HG03354 (cell line): ENCODE results near the gene WDR91.
"Not testable (repeated sequence)": the region's sequence is repeated elsewhere in the genome, so short reads cannot be mapped to it uniquely, and the experiment has no call there.

ENCODE experiments used
- ATAC-seq: cut with Tn5 transposase; IDR thresholded peaks from one replicate; pipeline ENCODE4 v1.9.1; 2021; ENCODE audit warnings: mild to moderate bottlenecking; ENCODE audit not compliant: unreplicated experiment, poor library complexity, severe bottlenecking

The WDR91 gene

DNA sequence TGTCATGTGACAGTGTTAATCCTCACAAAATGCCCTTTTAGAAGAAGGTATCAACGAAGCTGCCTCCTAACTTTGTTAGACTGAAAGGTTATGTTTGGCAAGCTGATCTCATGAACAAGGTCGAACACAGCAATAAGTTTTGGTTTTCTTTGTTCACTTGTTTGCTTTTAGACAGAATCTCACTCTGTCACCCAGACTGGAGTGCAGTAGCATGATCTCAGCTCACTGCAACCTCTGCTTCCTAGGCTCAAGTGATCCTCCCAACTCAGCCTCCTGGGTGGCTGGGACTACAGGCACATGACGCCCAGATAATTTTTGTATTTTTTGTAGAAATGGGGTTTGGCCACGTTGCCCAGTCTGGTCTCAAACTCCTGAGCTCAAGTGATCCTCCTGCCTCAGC is 23.4 kb upstream of the WDR91 start:
- ATAC-seq, result no peak

DNA sequence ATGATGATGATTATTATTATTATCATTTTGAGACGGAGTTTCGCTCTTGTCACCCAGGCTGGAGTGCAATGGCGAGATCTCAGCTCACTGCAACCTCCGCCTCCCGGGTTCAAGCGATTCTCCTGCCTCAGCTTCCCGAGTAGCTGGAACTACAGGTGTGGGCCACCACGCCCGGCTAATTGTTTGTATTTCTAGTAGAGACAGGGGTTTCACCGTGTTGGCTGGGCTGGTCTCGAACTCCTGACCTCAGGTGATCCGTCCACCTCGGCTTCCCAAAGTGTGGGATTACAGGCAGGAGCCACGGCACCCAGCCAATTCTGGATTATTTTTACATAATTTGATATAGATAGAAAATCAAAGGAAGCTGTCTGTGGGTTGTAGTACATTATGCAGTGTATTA is 22.8 kb upstream of the WDR91 start:
- not testable (repeated sequence) for ATAC-seq

DNA sequence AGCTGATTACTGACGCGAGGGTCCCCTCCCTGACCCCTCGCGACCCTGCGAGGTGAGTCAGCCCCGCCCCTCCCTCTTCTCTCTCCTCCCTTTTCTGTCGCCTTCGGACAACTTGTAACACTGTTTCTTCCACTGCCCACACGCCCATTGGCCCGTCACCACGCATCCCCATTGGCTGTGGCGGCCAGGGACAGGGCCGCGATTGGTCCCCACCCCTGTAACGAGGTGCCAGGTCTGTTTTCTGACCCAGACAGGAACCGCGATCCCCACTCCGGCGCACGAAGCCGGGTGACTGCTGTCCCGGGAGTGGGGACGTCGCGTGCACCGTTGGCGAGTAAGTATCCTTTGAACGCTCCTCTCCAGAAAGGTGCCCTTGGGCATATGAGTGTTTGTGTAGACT is 22.2 kb upstream of the WDR91 start, which contains the start of gene STRA8:
TSS of gene STRA8 (plus strand) at position 269 of the 400 bp plus-strand sequence. CDS start 6,687 bp downstream, outside the sequence.
- no peak for ATAC-seq

DNA sequence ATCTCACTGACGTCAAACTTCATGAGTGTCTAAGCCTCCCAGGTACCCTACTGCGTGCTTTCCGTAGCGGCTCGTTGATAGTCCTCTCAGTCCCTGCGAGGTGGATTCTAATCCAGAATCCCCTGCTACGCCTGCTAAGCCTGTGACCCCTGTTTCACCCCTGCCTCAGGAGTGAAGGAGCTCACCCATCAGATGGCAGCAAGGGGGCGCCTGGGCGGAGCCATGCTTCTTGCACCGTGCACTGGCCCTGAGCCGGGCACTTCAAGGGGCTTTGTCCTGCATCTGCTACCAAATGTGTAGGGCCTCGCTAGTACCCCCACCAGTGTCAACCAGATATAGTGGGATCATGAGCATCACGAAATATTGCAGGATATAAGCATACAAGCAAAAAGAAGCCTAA is 21.4 kb upstream of the WDR91 start:
- ATAC-seq, result no peak

DNA sequence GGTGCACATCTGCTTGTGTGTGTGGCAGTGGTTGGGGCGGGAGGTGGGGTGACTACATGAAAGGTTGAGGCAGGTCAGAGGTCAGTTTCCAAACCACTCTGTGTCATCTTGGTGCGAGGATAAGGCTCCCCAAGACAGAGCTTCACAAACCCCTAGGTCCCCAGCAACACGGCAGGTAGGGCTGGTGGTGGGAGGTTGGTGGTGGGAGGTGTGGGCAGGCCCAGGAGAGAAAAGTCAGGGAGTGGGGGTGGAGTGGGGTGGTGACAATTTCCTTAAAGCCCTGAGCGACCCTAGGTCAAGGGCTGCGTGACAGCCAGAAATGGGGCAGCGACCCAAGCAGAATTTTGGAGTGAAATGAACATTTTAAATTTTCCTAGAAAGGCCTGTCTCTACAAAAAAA is 20.8 kb upstream of the WDR91 start:
- no peak for ATAC-seq

DNA sequence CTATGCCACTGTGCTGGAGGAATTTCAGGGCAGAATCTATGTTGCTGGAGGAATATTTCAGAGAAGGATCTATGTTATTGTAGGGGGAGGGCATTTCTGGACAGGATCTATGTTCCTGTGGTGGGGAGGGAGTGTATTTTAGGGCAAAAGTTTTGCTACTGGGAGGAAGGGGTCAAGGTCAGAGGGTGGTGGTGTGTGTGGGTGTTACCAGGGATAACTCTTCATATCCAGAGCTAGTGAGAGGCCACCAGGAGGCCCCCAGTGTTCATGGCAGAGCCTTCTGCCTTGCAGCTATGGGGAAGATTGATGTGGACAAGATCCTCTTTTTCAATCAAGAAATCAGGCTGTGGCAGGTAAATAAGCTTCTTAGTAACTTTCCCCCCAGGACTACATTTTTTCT is 20.4 kb upstream of the WDR91 start:
- no peak for ATAC-seq

DNA sequence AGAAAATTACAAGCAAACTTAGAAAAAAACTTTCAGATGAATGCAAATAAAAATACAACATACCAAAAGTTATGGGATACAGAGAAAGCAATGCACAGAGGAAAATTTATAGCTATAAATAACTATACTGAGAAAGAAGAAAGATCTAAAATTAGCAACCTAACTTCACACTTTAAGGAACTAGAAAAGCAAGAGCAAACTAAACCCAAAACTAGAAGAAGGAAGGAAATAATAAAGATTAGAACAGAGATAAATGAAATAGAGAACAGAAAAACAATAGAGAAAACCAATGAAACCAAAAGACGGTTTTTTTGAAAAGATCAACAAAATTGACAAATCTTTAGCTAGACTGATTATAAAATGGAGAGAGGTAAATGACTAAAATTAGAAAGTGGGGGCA is 12.7 kb upstream of the WDR91 start:
- no peak for ATAC-seq

DNA sequence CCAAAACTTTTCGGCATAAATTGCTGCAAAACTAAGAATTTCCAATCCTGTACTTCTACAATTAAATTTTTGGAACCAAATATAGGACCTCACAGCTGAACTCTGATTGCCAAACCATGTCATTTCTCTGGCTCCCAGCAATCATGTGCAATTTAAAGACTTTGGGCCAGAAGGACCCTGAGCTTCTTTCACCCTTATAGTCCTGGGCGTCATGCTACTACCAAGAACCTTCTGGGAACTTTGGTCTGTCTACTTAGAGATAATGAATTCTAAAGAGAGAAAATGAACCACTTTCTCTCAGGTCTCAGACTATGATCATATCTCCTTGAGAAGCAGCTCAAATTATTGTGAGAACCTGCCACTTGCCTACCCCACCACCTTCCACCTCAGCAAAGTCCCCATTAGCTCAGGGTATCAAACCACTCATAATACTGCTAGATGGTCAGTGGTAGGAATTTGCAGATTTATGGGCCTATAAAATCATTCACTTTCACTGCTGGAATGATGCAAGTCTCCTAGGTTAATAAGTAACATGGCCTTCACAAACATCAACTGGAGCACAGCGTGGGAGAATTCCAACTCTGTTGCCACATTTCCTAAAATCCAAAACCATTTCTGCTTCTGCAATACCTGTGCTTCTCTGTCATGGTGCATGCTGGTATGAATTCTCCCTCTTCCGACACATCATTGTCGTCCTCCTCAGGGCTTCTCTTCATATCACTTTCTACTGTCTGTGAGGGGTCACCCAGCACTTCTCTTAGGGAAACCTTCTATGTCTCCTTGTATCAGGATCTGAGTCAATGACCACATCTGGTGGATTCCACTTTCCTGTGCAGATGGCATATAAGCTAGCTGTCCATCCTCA is 6.6 kb upstream of the WDR91 start:
- ATAC-seq, result no peak

DNA sequence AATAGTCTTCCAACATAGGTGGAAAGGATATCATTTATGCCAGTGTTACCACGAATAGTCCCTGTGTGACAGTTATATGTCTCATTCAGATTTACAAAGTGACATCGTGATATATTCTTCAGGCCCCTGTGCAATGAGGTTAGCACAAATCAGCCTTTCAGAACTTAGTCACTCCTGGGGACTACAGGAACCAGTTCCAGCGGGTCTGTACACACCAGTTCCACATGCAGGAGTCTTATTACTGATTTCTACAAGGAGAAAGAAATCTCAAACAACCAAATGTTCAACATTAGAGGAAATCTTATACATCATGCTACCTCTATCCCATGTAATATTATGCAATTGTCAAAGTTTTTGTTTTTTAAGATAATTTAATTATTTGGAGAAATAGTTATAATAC is 4.4 kb upstream of the WDR91 start:
- no peak for ATAC-seq

DNA sequence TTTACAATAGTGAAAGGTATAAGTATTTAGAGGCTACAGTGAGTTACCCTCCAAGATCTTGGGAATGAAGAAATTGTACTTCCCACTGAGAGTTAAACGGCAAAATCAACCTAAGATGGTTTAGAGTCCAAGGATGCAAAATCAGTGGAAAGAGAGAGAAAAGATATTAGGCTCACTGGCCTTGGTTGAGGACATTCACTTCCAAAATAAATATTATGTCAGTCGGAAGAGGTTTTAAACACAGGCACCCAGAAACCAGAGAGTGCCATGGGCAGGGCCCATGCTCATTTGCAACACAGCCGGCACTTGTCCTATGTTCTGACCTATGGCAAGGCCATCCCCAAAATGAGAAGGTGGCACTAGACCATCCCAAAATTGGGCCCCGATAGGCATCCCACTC is 3.9 kb upstream of the WDR91 start:
- no peak for ATAC-seq

DNA sequence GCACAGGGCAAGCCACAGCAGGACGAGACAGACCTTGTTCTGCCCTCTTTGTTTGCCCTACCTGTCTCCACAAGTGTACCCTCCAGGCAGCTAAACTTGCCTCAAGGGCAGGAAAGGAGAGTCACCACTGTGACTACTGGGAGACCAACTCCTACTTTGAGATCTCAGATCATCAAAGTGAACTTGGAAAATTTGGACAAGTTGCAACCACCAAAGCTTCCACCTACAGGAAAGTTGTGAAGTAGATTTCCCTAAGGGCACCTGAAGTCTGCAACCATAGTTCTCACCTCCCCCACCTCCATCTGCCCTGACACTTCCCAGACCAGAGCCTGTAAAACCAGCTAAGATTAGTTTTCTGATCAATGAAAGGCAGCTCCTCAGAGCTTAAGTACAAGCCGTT is 2.5 kb upstream of the WDR91 start:
- no peak for ATAC-seq

DNA sequence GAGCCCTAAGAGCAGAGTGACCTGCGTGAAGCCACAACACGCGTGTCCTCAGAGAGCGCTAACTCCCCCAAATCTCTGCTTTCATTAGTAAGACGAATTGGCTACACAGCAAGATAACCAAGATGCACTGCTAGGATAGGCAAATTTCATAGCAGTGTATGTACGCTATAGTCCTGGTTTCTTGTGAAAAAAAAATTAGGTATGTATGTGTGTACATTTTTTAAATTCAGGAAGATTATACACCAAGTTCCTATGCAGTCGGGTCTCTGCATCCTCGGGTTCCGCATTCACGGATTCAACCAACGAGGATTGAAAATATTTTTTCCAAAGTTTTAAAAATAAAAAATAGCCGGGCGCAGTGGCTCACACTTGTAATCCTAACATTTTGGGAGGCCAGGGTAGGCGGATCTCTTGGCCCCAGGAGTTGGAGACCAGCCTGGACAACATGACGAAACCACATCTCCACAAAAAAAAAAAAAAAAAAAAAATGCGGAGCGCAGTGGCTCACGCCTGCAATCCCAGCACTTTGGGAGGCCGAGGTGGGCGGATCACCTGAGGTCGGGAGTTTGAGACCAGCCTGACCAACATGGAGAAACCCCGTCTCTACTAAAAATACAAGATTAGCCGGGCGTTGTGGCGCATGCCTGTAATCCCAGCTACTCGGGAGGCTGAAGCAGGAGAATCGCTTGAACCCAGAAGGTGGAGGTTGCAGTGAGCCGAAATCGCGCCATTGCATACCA is 790 bp upstream of the WDR91 start:
- peak; percentile 37 for ATAC-seq

DNA sequence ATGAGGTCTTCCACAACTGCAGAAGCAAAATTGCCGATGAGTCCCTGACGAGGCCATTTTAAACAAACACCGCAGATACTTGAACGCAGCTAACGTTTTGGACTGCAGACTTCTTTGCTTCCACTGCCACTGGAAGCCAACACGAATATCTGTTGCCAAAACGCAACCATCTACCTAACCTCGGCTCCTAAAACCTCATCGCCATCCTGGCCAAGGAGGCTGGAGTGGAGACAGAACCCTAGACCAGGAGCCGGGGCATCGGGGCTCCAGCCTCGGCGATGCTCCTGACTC is 493 bp downstream of the WDR91 start:
- ATAC-seq, result no peak

DNA sequence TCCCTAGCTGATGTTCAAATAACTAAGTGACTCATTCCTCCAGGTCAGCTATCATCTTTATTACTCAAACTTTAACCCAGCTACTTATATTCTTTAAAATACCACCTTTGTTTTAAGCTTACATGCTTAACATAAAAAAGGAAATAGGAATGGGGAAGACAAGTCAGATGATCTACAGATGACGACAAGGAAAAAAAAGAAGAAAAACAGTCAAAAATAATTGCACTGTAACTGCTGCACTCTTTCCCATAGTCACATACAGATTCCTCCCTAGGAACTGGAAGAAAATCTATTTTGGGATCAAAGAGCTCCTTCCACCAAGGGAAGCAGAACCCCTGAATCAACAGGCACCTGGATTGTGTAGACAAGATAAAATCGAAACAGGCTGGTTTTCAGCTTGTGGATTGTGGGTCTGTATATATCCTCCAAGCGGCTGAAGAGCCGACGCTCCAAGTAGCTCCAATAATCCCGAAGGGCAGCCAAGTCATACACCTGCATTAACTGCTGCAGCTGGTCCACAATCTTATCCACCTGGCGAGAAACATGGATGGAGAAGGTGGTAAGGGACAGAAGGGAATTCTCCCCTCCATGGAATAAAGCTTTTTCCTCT is 2.0 kb downstream of the WDR91 start:
- ATAC-seq, result no peak

DNA sequence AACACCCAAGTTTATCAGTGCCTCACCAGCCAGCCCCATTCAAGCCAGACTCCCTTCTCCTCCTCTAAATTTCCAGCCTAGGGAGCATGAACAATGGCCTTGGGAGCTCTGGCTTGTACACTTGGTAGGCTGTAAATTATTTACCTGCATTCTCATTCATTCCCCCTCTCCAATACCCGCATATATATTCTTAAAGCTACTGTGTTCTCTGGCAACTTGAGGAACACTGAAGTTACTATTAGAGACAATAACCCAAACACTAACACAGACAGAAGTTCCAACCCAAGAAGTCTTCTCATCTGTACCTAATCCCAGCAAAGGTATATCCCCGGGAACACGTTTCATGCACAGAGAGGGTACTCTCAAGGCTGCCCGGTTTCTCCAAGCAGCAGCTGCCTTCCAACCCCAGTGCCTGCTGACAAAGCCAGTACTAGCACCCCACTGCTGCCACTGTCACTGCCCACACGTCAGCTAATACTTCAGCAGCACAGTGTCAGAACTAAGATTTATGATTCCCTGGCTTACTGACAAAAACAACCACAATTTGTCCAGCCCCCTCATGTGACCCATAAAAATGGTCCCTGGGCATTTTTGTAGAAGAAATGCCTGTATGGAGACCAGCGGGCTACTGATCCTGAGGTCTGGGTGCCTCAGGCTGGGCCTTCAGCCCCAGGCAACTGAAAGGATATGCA is 3.1 kb downstream of the WDR91 start:
- ATAC-seq, result no peak

DNA sequence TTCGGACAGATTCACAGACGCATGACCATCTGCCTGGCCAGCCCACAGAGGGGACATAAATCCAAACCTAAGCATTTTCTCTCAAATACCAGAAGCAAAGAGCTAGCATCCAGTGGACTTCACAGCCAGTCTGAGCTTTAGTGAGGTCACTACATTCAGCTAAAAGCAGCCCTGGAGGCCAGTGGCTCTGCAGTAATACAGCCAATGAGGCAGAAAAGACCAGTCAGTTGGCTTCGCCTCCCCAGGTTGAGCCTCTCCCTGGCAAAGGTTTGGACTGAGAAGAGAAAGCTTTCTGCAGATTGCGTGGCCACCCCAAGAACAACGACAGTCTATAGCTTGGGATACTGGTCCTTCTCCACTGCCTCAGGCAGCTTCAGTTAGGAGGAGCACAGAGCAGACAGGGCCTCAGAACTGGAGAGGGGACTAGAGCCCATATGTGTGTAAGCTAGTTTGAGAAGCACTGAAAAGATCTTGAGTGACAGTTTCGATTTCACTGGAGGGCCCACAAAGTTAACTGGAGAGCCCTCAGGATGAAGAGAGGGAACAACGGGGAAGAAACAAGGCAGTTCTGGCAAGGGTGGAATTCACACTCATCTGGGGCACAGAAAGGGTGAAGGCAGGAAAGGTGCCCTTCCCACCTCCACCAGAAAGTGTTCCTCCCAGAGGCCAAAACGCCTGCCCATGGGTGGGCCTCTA is 3.8 kb downstream of the WDR91 start:
- ATAC-seq, result no peak

DNA sequence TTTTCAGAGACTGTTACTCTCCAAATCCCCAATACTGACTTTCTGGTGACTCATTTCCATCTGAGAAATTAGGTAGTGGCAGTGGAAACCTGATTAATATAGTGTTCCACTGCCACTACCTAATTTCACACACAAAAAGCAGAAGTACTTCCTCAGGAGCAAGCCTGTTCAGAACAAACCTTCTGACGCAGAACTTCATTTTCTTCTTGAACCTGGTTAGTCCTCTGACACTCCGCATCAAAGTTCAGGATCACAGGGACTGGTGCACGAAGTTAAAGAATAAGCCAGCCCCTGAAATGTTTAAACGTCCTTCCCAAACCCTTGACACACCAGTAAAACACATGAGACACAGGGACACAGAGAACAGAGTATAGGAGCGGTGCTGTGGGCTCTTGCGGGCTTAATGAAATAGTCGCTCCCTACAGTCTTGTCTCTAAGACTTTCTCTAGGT is 4.4 kb downstream of the WDR91 start:
- peak; percentile 27 for ATAC-seq

DNA sequence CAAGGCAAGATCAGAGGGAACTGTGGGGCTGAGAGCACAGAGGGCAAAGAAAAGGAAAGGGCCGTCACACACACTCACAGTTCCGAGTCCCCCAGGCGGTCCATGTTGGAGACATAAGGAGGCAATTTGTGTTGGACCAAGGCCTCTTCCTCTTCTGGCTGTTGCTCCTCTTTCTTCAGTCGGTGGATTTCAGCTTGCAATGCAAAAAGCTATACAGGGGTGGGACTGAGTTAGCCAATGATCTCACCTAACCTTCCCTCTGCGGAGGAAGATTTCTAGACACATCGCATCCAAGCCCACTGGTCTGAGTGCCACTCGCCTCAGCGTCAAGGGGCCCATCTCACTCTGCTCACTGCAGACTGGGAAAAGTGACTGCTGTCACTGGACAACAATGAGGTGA is 5.5 kb downstream of the WDR91 start:
- ATAC-seq, result no peak

DNA sequence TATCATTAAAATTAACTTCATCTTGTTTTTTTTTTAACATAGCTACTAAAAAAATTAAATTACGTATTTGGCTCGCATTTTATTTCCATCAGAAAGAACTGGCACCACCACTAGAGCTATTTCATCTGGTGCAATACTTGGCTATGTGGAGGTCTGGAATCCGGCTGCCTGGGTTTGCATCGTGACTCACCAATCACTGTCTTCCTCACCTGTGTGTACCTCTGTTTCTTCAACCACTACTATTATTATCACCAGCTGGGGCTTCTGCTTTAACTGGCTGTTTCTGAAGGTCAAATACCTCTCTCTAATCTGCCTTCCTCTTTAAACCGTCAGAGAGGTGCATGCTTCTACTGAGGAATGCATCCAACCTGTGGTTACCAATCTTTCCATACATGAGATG is 6.5 kb downstream of the WDR91 start:
- no peak for ATAC-seq

DNA sequence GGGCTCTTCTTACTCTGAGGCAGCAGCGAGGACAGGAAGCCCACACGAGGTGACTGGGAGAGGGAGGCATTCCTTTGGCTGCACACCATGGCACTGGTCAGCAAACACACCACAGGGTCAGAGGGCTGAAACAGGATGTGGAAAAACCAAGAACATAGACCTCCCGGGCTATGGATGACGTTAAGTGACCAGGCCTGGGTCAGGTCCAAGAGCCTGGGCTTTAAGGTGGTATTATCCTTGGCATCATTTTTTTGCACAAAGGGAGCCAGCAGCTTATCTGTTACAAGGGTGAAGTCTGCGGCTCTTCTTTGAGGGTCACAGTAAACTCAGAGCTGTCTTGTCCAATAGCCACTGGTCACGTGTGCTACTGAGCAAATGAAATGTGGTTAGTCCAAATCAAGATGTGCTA is 7.0 kb downstream of the WDR91 start:
- ATAC-seq, result no peak
